Heart right ventricle (tissue), 16 donors: ENCODE data around the gene GNG12. TPM values are rescaled to one million over a fixed set of nuclear protein-coding genes. Genes with fewer than 3 reads are reported as not detected.
A peak's percentile ranks its signal among the peaks of the same experiment; 100 is the strongest.

Experiments
- ATAC-seq, 8 donors: fragments of 200-7000 bp; cut with Tn5 transposase; one replicate each; pipeline ENCODE4 v1.9.1; 2020; ENCODE audit warnings: mild to moderate bottlenecking in 8 of 8, moderate library complexity in 8 of 8, moderate number of reproducible peaks in 1 of 8
- DNase-seq, 2 donors: peaks; one replicate each; pipeline ENCODE4 v3.0.0-alpha.2; 2020
- H3K27ac ChIP-seq, 10 donors: fragments of 200-600 bp; sonication (generic) in 2 of 10; one replicate each; pipeline versions ENCODE4 v1.5.0 to v1.8.0; 2020 to 2022; ENCODE audit warnings: mild to moderate bottlenecking in 3 of 10
- H3K27me3 ChIP-seq, 7 donors: fragments of 200-600 bp; one replicate each; pipeline ENCODE4 v1.8.0; 2021 to 2022; ENCODE audit warnings: mild to moderate bottlenecking in 2 of 7
- H3K36me3 ChIP-seq, 9 donors: fragments of 200-600 bp; sonication (generic) in 1 of 9; one replicate each; pipeline versions ENCODE4 v1.5.0 to v1.8.0; 2020 to 2022; ENCODE audit warnings: mild to moderate bottlenecking in 2 of 9
- H3K4me1 ChIP-seq, 9 donors: fragments of 200-600 bp; sonication (generic) in 1 of 9; one replicate each; pipeline versions ENCODE4 v1.5.0 to v1.8.0; 2020 to 2022; ENCODE audit warnings: mild to moderate bottlenecking in 4 of 9
- H3K4me3 ChIP-seq, 10 donors: fragments of 200-600 bp; sonication (generic) in 2 of 10; one replicate each; pipeline versions ENCODE4 v1.5.0 to v1.8.0; 2020 to 2022; ENCODE audit warnings: mild to moderate bottlenecking in 7 of 10, moderate library complexity in 2 of 10
- H3K9me3 ChIP-seq, 11 donors: fragments of 200-600 bp in 10 of 11; sonication (generic) in 2 of 11; one replicate each; pipeline versions ENCODE4 v1.5.0 to v1.8.0; 2013 to 2022; ENCODE audit warnings: mild to moderate bottlenecking in 2 of 11, control low read depth in 1 of 11, moderate library complexity in 1 of 11
- CTCF ChIP-seq, 9 donors: fragments of 200-600 bp; sonication (generic) in 2 of 9; IDR thresholded peaks; one replicate each; pipeline versions ENCODE4 v1.5.0 to v1.8.0; 2021 to 2022; ENCODE audit warnings: antibody characterized with exemption in 9 of 9, mild to moderate bottlenecking in 5 of 9, moderate library complexity in 1 of 9
- WGBS, 2 donors: extraction: QIAGEN DNeasy Blood & Tissue Kit; methylation state at CpG; one replicate each; pipeline ENCODE4 v1.1.7; 2013; ENCODE audit warnings: inconsistent platforms in 1 of 2; 5-methylcytosine and 5-hydroxymethylcytosine counted together
- intact Hi-C, 10 donors: fragments of 100-400 bp; cut with DNase I; formaldehyde crosslinking; loops; one replicate each; pipeline versions ENCODE4 v1.11.1 to v1.14.2; 2022
- polyA plus RNA-seq, 2 donors: library from polyadenylated mRNA; stranded (reverse); fragments of 200-250 nt; gene quantifications; one replicate each; pipeline ENCODE4 v1.2.3, GENCODE V29; 2013
- total RNA-seq, 10 donors: library from RNA; stranded (reverse); fragmentation: NEBNext Ultra II Directional in 3 of 10; extraction: Animal tissue kit (Norgen Biotek cat#: 25700) in 3 of 10; gene quantifications; one replicate each; pipeline versions ENCODE4 v1.2.1 to v1.2.4, GENCODE V29; 2021 to 2023
- donor health status: Arrhythmogenic right ventricular cardiomyopathy.
- donor health status: ischemic (EF 13 %, LVEDD 7.1; RV severe dilation, severe dysfunction).
- donor health status: healthy with polysubstance abuse.
- donor health status: DM: no; HTN: yes; CAD: no.
- donor health status: DM: no; HTN: no; CAD: no.
- donor health status: ischemic (EF 25% LVEDD 6.9; RV normal size, moderate dysfunction).
- donor health status: ischemic (EF 25% LVEDD 5.7; RV mildly dilated, moderate dysfunction).
- donor health status: healthy.
- donor health status: DM: yes; HTN: yes; CAD: no.
- donor health status: Ischemic cardiomyopathy.
- donor health status: ischemic (EF 35%, LVEDD 5.7; RV mildly dilated, moderate dysfunction).
- donor health status: nonischemic (EF 11% LVEDD 7.7; RV severe dilation, severe dysfunction).
- donor health status: DM: yes; HTN: yes; CAD: no.
- donor health status: PGD.
- donor health status: ischemic (EF 29% LVEDD 5.4; RV normal size, mild dysfunction).
- donor health status: nonischemic (EF 23%, LVEDD 6.1; RV moderate dilation, normal function).

GNG12 gene
- total and polyA plus RNA-seq, 12 donors, result 8.5 to 49.4 (median 34.5) TPM

- Histone ChIP-seq H3K36me3 (no peaks in the 10 kb centered on the region), H3K27ac (no peak overlapping the region), H3K4me3 (no peak overlapping the region), H3K4me1 (peaks cover 0 to 42% (median 25%) of the 10 kb centered on the region in 9 donors), H3K9me3 (peaks cover 0 to 8% (median 0%) of the 10 kb centered on the region in 11 donors), H3K27me3 (no peaks in the 10 kb centered on the region)
- intact Hi-C loops, result no loop called here
- WGBS, 2 donors, result 89 to 100% methylated on average over 1 of the region's 1 CpG
- DNase-seq (no peak), ATAC-seq (no peak)
- no peak for TF ChIP-seq CTCF (IDR thresholded peaks at IDR 0.05)
Measured at GRCh38 chr1:67818162-67818561, 15.1 kb downstream of the GNG12 start.

- WGBS, 2 donors, result 86 to 95% methylated on average over 1 of the region's 1 CpG
- Histone ChIP-seq H3K4me1 (peaks cover 0 to 50% (median 29%) of the 10 kb centered on the region in 9 donors), H3K27ac (no peak overlapping the region), H3K9me3 (peaks cover 0 to 8% (median 0%) of the 10 kb centered on the region in 11 donors), H3K4me3 (no peak overlapping the region), H3K27me3 (no peaks in the 10 kb centered on the region), H3K36me3 (no peaks in the 10 kb centered on the region)
- ATAC-seq (peak in 1 of 8 donors; percentile 61), DNase-seq (no peak)
- no peak for TF ChIP-seq CTCF (IDR thresholded peaks at IDR 0.05)
- intact Hi-C loops, result no loop called here
Measured at GRCh38 chr1:67817319-67817718, 15.9 kb downstream of the GNG12 start.

GRCh38 chr1:67816506-67816905, 16.8 kb downstream of the GNG12 start:
- no peak for ATAC-seq
- no peak for DNase-seq
- H3K4me1 ChIP-seq, result peaks cover 0 to 58% (median 34%) of the 10 kb centered on the region in 9 donors
- peaks cover 0 to 8% (median 0%) of the 10 kb centered on the region in 11 donors for H3K9me3 ChIP-seq
- 96 to 98% methylated on average over 6 of the region's 6 CpGs for WGBS, 2 donors
- no peak overlapping the region for H3K27ac ChIP-seq
- H3K4me3 ChIP-seq, result no peak overlapping the region
- intact Hi-C loops, result no loop called here
- no peaks in the 10 kb centered on the region for H3K36me3 ChIP-seq
- TF ChIP-seq CTCF (IDR thresholded peaks at IDR 0.05), result no peak
- H3K27me3 ChIP-seq, result no peaks in the 10 kb centered on the region

- peak overlapping the region in 1 of 10 donors; percentile 65 for H3K27ac ChIP-seq
- intact Hi-C loops, result no loop called here
- peaks cover 0 to 60% (median 35%) of the 10 kb centered on the region in 9 donors for H3K4me1 ChIP-seq
- no peak overlapping the region for H3K4me3 ChIP-seq
- H3K27me3 ChIP-seq, result no peaks in the 10 kb centered on the region
- no peak for TF ChIP-seq CTCF (IDR thresholded peaks at IDR 0.05)
- WGBS, 2 donors, result 88 to 96% methylated on average over 7 of the region's 7 CpGs
- H3K9me3 ChIP-seq, result peaks cover 0 to 8% (median 0%) of the 10 kb centered on the region in 11 donors
- ATAC-seq, result no peak
- DNase-seq, result no peak
- no peaks in the 10 kb centered on the region for H3K36me3 ChIP-seq
Measured at GRCh38 chr1:67816095-67816475, 17.2 kb downstream of the GNG12 start.
